Measurements from ENCODE around the gene DMBT1.

DMBT1 gene

GRCh38 chr10:122660696-122661095 lies 100.1 kb downstream of the DMBT1 start:
- Mint-ChIP-seq H3K27ac (no peak overlapping the region), H3K27me3 (peaks cover 10% of the 10 kb centered on the region), H3K9me3 (no peaks in the 10 kb centered on the region), H3K4me3 (no peak overlapping the region), H3K4me1 (no peaks in the 10 kb centered on the region), H3K36me3 (no peaks in the 10 kb centered on the region)

GRCh38 chr10:122662231-122662630 lies 101.7 kb downstream of the DMBT1 start:
- Mint-ChIP-seq H3K4me3 (no peak overlapping the region), H3K27ac (no peak overlapping the region), H3K9me3 (no peaks in the 10 kb centered on the region)

GRCh38 chr10:122663516-122664130 lies 103.1 kb downstream of the DMBT1 start:
- no peaks in the 10 kb centered on the region for H3K36me3 Mint-ChIP-seq
- no peak overlapping the region for H3K27ac Mint-ChIP-seq
- no peaks in the 10 kb centered on the region for H3K4me1 Mint-ChIP-seq
- H3K9me3 Mint-ChIP-seq, result no peaks in the 10 kb centered on the region
- peaks cover 17% of the 10 kb centered on the region for H3K27me3 Mint-ChIP-seq
- H3K4me3 Mint-ChIP-seq, result no peak overlapping the region

More at GRCh38 chr10:122662231-122662630, 101.7 kb downstream of the DMBT1 start:
- Mint-ChIP-seq H3K36me3 (no peaks in the 10 kb centered on the region), H3K27me3 (peaks cover 10% of the 10 kb centered on the region), H3K4me1 (no peaks in the 10 kb centered on the region)

GRCh38 chr10:122664501-122664900 lies 103.9 kb downstream of the DMBT1 start:
- no peaks in the 10 kb centered on the region for H3K9me3 Mint-ChIP-seq
- H3K36me3 Mint-ChIP-seq, result no peaks in the 10 kb centered on the region
- H3K27me3 Mint-ChIP-seq, result peaks cover 18% of the 10 kb centered on the region
- H3K4me1 Mint-ChIP-seq, result no peaks in the 10 kb centered on the region
- H3K4me3 Mint-ChIP-seq, result no peak overlapping the region
- no peak overlapping the region for H3K27ac Mint-ChIP-seq

DNA sequence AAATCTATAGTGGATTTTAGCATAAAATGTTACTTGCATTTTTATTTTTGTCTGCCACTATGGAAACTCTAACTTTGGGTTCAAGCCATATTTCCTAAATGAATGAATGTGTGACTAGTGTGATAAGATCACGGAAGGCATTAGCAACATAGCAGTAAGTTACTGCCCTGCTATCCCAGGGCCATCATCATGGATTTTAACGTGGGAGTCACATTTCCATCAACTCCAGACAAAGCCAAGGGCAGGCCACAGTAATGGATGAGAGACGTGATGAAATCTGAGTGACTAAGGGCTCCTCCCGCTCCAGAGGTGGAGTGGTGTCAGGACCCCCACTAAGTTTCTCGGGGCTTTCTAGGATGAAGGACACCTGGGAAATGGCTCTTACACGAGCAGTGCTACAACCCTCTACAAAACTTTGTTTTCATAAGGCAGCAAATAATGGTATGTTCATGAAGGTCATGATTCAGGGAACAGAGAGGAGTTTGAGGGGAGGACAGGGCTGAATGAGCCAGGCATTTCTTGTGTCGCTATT lies 104.8 kb downstream of the DMBT1 start:
- Mint-ChIP-seq H3K36me3 (no peaks in the 10 kb centered on the region), H3K27me3 (peaks cover 16% of the 10 kb centered on the region), H3K9me3 (no peaks in the 10 kb centered on the region)

GRCh38 chr10:122665946-122666345 lies 105.4 kb downstream of the DMBT1 start:
- Mint-ChIP-seq H3K27me3 (peaks cover 16% of the 10 kb centered on the region), H3K36me3 (no peaks in the 10 kb centered on the region), H3K27ac (no peak overlapping the region), H3K4me1 (no peaks in the 10 kb centered on the region), H3K4me3 (no peak overlapping the region), H3K9me3 (no peaks in the 10 kb centered on the region)

More for the DNA sequence above, 104.8 kb downstream of the DMBT1 start:
- H3K4me3 Mint-ChIP-seq, result no peak overlapping the region
- no peaks in the 10 kb centered on the region for H3K4me1 Mint-ChIP-seq
- H3K27ac Mint-ChIP-seq, result no peak overlapping the region

DNA sequence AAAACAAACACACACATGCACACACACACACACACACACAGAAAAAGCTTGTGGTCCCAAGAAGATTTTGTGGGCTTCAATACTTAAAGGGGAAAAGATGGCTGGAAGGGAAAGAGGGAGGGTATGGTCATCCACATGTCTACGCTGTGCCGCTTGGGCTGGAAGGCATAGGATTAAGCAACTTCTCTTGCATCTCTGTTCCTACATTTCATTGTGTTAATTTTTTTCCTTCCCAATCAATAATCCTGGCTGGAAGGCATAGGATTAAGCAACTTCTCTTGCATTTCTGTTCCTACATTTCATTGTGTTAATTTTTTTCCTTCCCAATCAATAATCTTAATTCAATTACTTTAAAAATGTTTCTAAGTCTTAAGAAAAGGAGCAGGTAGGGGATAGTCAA lies 108.5 kb downstream of the DMBT1 start:
- H3K4me3 Mint-ChIP-seq, result no peak overlapping the region
- H3K27ac Mint-ChIP-seq, result no peak overlapping the region
- no peaks in the 10 kb centered on the region for H3K9me3 Mint-ChIP-seq
- peaks cover 15% of the 10 kb centered on the region for H3K27me3 Mint-ChIP-seq
- no peaks in the 10 kb centered on the region for H3K36me3 Mint-ChIP-seq
- no peaks in the 10 kb centered on the region for H3K4me1 Mint-ChIP-seq

- Mint-ChIP-seq H3K27me3 (peaks cover 15% of the 10 kb centered on the region), H3K36me3 (no peaks in the 10 kb centered on the region), H3K9me3 (no peaks in the 10 kb centered on the region), H3K4me3 (no peak overlapping the region), H3K27ac (no peak overlapping the region), H3K4me1 (no peaks in the 10 kb centered on the region)
Measured at GRCh38 chr10:122669842-122670241, 109.3 kb downstream of the DMBT1 start.

DNA sequence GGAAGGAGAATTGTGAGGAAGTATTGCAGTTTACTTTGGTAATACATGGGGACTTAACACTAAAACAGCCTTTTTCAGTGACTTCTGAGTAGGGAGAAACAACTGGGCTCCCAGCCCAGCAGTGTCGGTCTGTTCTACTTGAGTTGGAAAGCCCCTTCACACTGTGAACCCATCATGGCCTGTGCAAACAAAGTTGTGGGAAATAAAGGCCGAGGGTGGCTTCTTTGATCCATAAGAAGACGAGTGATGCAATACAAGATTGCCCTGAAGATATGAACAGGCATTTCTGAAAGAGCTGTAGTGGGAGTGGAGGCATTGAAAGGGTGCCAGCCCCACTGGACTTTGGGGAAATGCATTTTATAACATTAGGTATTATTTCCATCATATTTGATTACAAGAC lies 110.8 kb downstream of the DMBT1 start:
- peaks cover 12% of the 10 kb centered on the region for H3K27me3 Mint-ChIP-seq
- H3K4me3 Mint-ChIP-seq, result no peak overlapping the region
- H3K4me1 Mint-ChIP-seq, result no peaks in the 10 kb centered on the region
- H3K9me3 Mint-ChIP-seq, result no peaks in the 10 kb centered on the region
- H3K27ac Mint-ChIP-seq, result no peak overlapping the region
- H3K36me3 Mint-ChIP-seq, result no peaks in the 10 kb centered on the region

GRCh38 chr10:122672655-122673054 lies 112.1 kb downstream of the DMBT1 start:
- no peaks in the 10 kb centered on the region for H3K36me3 Mint-ChIP-seq
- H3K27ac Mint-ChIP-seq, result no peak overlapping the region
- no peaks in the 10 kb centered on the region for H3K4me1 Mint-ChIP-seq
- no peak overlapping the region for H3K4me3 Mint-ChIP-seq
- H3K27me3 Mint-ChIP-seq, result peaks cover 10% of the 10 kb centered on the region
- H3K9me3 Mint-ChIP-seq, result no peaks in the 10 kb centered on the region

DNA sequence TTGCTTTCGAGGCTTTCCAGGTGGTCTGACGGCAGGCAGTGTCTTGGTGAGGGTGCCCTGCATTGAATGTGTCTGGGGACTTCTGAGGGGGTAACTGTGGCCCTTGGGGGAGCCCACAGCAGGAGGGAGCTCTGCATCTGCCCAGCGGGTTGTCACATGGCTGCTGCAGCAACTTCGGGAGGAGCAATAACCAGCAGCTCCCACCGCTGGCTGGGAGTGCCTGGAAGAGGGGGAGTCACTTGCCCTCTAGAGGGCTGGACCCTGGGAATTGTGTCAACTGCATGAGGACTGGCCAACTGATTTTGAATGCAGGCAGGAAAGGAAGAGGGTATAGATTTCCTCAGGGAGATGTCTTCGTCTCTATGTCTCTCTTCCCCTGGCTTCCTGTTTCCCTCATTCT lies 112.7 kb downstream of the DMBT1 start:
- H3K4me1 Mint-ChIP-seq, result no peaks in the 10 kb centered on the region
- H3K9me3 Mint-ChIP-seq, result no peaks in the 10 kb centered on the region
- peaks cover 8% of the 10 kb centered on the region for H3K27me3 Mint-ChIP-seq
- H3K36me3 Mint-ChIP-seq, result no peaks in the 10 kb centered on the region
- no peak overlapping the region for H3K4me3 Mint-ChIP-seq
- no peak overlapping the region for H3K27ac Mint-ChIP-seq

- Mint-ChIP-seq H3K27ac (no peak overlapping the region), H3K27me3 (peaks cover 7% of the 10 kb centered on the region), H3K4me3 (no peak overlapping the region), H3K36me3 (no peaks in the 10 kb centered on the region), H3K4me1 (no peaks in the 10 kb centered on the region), H3K9me3 (no peaks in the 10 kb centered on the region)
Measured at GRCh38 chr10:122673731-122674130, 113.2 kb downstream of the DMBT1 start.

DNA sequence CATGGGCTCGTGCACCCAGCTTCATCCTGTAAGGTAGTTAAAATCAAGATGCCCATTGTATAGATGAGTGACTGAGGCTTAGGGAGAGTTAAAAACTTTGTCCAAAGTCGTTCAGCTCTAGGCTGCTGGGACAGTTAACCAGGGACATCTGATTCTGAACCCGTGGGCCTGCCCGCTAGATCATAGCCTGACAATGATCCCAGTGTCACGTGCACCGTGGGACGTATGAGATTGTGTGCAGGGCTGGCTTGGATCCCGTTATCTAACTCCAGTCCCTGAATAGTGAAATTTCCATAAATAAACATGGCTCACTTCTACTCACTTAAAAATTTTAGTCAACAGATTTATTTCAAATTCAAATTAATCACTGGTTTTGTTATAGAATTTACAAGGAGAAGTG lies 114.2 kb downstream of the DMBT1 start:
- Mint-ChIP-seq H3K9me3 (no peaks in the 10 kb centered on the region), H3K4me3 (no peak overlapping the region), H3K36me3 (no peaks in the 10 kb centered on the region), H3K27me3 (peaks cover 8% of the 10 kb centered on the region), H3K4me1 (no peaks in the 10 kb centered on the region), H3K27ac (no peak overlapping the region)

- peaks cover 8% of the 10 kb centered on the region for H3K27me3 Mint-ChIP-seq
Measured at GRCh38 chr10:122675278-122675677, 114.7 kb downstream of the DMBT1 start.

DNA sequence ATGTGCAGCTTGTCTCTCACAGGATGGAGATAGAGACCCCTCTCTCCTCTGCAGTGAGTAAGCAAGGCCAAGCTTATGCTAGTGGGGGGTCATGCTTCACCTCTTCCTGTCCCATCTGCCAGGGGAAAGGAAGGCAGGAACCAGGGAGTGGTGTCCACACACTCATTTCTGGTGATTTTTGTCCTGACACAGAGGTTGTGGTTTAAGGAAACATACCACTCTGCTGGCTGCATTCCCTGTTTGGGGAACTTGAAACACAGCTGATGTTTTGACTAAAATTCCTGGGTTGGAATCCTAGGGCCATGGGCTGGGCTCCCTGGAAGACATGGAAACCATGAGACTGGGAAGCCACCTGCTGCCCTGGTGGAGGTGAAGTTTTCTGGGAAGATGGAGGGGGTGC lies 117.7 kb downstream of the DMBT1 start:
- no peaks in the 10 kb centered on the region for H3K4me1 Mint-ChIP-seq
- H3K4me3 Mint-ChIP-seq, result no peak overlapping the region
- H3K9me3 Mint-ChIP-seq, result no peaks in the 10 kb centered on the region
- H3K27ac Mint-ChIP-seq, result no peak overlapping the region
- H3K36me3 Mint-ChIP-seq, result no peaks in the 10 kb centered on the region
- peaks cover 8% of the 10 kb centered on the region for H3K27me3 Mint-ChIP-seq

More at GRCh38 chr10:122675278-122675677, 114.7 kb downstream of the DMBT1 start:
- H3K4me1 Mint-ChIP-seq, result no peaks in the 10 kb centered on the region
- no peaks in the 10 kb centered on the region for H3K9me3 Mint-ChIP-seq
- H3K36me3 Mint-ChIP-seq, result no peaks in the 10 kb centered on the region
- H3K27ac Mint-ChIP-seq, result no peak overlapping the region
- no peak overlapping the region for H3K4me3 Mint-ChIP-seq

GRCh38 chr10:122682522-122682921 lies 122.0 kb downstream of the DMBT1 start:
- H3K36me3 Mint-ChIP-seq, result no peaks in the 10 kb centered on the region
- no peak overlapping the region for H3K27ac Mint-ChIP-seq
- H3K9me3 Mint-ChIP-seq, result no peaks in the 10 kb centered on the region
- peaks cover 14% of the 10 kb centered on the region for H3K27me3 Mint-ChIP-seq
- no peak overlapping the region for H3K4me3 Mint-ChIP-seq
- no peaks in the 10 kb centered on the region for H3K4me1 Mint-ChIP-seq

Measured in activated naive CD4-positive, alpha-beta T cell treated with anti-CD3 and anti-CD28 coated beads, Interleukin-2, amount 50 U/mL, for 24 hours (primary cell).